Adrenal gland (tissue), 5 donors: ENCODE data around the gene ZNF511.

Experiments
- CTCF ChIP-seq, 6 experiments: fragments of 450-650 bp in 4 of 6; fragments of 200-600 bp in 2 of 6; sonication (generic) in 1 of 6; IDR thresholded peaks; 1 replicate in 5 of 6; 2 replicates in 1 of 6; pipeline versions ENCODE4 v1.5.1 to v1.8.0; 2016 to 2021; ENCODE audit warnings: antibody characterized with exemption in 6 of 6, mild to moderate bottlenecking in 2 of 6, moderate library complexity in 1 of 6
- POLR2A ChIP-seq, 2 donors: fragments of 450-650 bp; IDR thresholded peaks; one replicate each; pipeline ENCODE4 v1.6.1; 2017; ENCODE audit warnings: antibody characterized with exemption in 2 of 2, mild to moderate bottlenecking in 2 of 2, moderate library complexity in 1 of 2
- donor health status: DM: no; HTN: no; CAD: no.

DNA sequence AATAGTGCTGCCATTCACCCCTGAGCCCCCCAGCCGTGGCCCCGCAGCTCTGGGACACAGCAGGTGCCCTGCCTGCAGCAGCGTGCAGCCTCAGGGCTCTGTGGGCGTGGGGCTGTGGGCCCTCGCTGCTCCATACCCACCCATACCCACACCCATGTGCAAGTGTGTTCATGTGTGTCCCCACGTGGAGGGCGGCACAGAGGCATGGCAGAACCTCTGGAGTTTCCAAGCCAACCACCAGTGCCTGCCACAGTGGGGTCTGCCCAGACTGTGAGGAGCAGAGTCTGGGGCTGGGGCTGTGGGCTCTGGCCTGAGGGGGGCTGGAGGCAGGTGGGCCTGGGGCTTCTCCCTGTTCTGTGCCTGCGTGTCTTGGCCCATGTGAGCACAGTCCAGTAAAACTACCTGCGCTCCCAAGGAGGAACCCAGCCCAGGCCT is 40.9 kb downstream of the ZNF511 start:
- TF ChIP-seq CTCF (IDR thresholded peaks at IDR 0.05) (no peak), POLR2A (IDR thresholded peaks at IDR 0.05) (no peak)
